K562 (cell line): ENCODE measurements around the gene MBD4. TPM values are rescaled to one million over a fixed set of nuclear protein-coding genes. Genes with fewer than 3 reads are reported as not detected.

ENCODE experiments used
- FOXP1 ChIP-seq: sonication (generic); formaldehyde crosslinking; IDR thresholded peaks from 2 replicates; pipeline ENCODE4 v1.8.0; 2022; ENCODE audit warnings: mild to moderate bottlenecking, missing genetic modification reagents
- HEY1 ChIP-seq: fragments of 250-450 bp; sonication (Bioruptor Pico); IDR thresholded peaks from 2 replicates; pipeline ENCODE4 v1.5.0; 2020; ENCODE audit warnings: mild to moderate bottlenecking, moderate library complexity, borderline replicate concordance
- MCM3 ChIP-seq: fragments of 450-650 bp; IDR thresholded peaks from 2 replicates; pipeline ENCODE4 v1.6.1; 2016
- MITF ChIP-seq: IDR thresholded peaks from 2 replicates; pipeline ENCODE4 v1.6.1; 2014; ENCODE audit warnings: antibody characterized with exemption
- NRF1 ChIP-seq, 2 experiments: fragments of 450-650 bp; IDR thresholded peaks in 1 of 2; conservative IDR thresholded peaks in 1 of 2; 2 replicates each; pipeline ENCODE4 v1.6.1; 2014; ENCODE audit warnings: mild to moderate bottlenecking in 2 of 2
- NUFIP1 ChIP-seq: fragments of 450-650 bp; IDR thresholded peaks from 2 replicates; pipeline ENCODE4 v1.6.1; 2018; ENCODE audit not compliant: partially characterized antibody
- POLR3A ChIP-seq: IDR thresholded peaks from 2 replicates; pipeline ENCODE4 v1.6.1; 2011; ENCODE audit warnings: borderline replicate concordance, mild to moderate bottlenecking, moderate library complexity; ENCODE audit not compliant: insufficient read length, insufficient read depth; ENCODE audit errors: extremely low read depth
- SMAD3 ChIP-seq: fragments of 450-650 bp; formaldehyde crosslinking; conservative IDR thresholded peaks from 2 replicates; pipeline ENCODE4 v1.4.0; 2020; ENCODE audit warnings: mild to moderate bottlenecking
- TRIM25 ChIP-seq: fragments of 450-650 bp; IDR thresholded peaks from 2 replicates; pipeline ENCODE4 v1.7.0; 2016; ENCODE audit warnings: borderline replicate concordance
- ZNF121 ChIP-seq: sonication (generic); formaldehyde crosslinking; conservative IDR thresholded peaks from 2 replicates; pipeline ENCODE4 v1.8.0; 2022; ENCODE audit warnings: missing genetic modification reagents
- polyA plus RNA-seq, 8 experiments: library from polyadenylated mRNA; depleted of rRNA in 4 of 8; stranded (reverse) in 5 of 8; unstranded in 3 of 8; fragments of >200 nt; fragmentation: Nextera tagmentation in 2 of 8; fragmentation: Illumina TruSeq in 1 of 8; extraction: Ambion mirVana in 2 of 8; extraction: Trizol in 1 of 8; gene quantifications; 2 replicates each; pipeline versions ENCODE4 v1.2.1 to v1.2.3, GENCODE V29; 2011 to 2014; ENCODE audit warnings: inconsistent platforms in 1 of 8, missing spikeins in 1 of 8
- total RNA-seq, 7 experiments: library from RNA; depleted of rRNA in 6 of 7; stranded (reverse); fragments of >200 nt in 6 of 7; fragmentation: Illumina TruSeq in 2 of 7; extraction: Trizol in 2 of 7; gene quantifications; 2 replicates each; pipeline versions ENCODE4 v1.2.1 to v1.2.3, GENCODE V29; 2011 to 2021; ENCODE audit warnings: low replicate concordance in 1 of 7
- TF ChIP-seq, protein P1 (sequence below), 2 experiments: fragments of 450-650 bp; conservative IDR thresholded peaks; 2 replicates each; pipeline ENCODE4 v1.6.1; 2017; ENCODE audit warnings: mild to moderate bottlenecking in 2 of 2, moderate library complexity in 2 of 2
- TF ChIP-seq, protein P2 (sequence below): fragments of 250-450 bp; sonication (Bioruptor Pico); IDR thresholded peaks from 2 replicates; pipeline ENCODE4 v1.6.1; 2021; ENCODE audit warnings: mild to moderate bottlenecking
- TF ChIP-seq, protein P3 (sequence below), 2 experiments: fragments of 450-650 bp; formaldehyde crosslinking in 1 of 2; IDR thresholded peaks; 2 replicates each; pipeline versions ENCODE4 v1.4.0 to v1.6.1; 2014 to 2020; ENCODE audit warnings: mild to moderate bottlenecking in 2 of 2, borderline replicate concordance in 1 of 2, low read depth in 1 of 2

MBD4 gene
- total and polyA plus RNA-seq, 9 of the 15 experiments (the other 6 are each of a cell fraction or from before 2014, with no cell fraction given): 13.3 to 63.9 (median 39.0) TPM

DNA sequence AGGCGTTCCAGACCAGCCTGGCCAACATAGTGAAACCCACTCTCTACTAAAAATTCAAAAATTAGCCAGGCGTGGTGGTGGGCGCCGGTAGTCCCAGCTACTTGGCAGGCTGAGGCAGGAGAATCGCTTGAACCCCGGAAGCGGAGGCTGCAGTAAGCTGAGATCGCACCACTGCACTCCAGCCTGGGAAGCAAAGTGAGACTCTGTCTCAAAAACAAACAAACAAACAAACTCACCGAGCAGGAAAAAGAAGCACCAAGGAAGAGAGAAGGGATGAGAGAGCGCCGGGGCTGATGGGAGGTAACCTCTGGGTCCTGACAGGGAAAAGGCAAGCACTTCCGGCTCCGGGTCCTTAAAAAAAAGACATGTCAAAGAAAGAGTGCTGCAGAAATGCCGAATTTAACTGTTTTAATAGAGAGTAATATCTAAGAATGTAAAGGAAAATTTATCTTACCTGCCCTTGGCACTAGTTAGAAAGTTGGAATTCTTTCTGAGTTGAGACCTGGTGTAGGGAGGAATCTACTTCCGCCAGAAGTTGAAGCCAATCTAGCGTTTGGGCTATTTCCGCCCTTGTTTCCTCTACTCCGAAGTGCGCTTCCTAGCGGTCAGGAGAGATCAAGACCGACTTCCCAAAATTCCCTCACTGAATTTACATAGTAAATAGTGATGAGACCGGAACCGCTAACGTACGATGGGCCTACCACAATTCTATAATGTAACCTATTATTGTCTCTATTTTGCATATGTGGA lies 40.4 kb downstream of the MBD4 start (continued):
- TF ChIP-seq, protein P1, sequence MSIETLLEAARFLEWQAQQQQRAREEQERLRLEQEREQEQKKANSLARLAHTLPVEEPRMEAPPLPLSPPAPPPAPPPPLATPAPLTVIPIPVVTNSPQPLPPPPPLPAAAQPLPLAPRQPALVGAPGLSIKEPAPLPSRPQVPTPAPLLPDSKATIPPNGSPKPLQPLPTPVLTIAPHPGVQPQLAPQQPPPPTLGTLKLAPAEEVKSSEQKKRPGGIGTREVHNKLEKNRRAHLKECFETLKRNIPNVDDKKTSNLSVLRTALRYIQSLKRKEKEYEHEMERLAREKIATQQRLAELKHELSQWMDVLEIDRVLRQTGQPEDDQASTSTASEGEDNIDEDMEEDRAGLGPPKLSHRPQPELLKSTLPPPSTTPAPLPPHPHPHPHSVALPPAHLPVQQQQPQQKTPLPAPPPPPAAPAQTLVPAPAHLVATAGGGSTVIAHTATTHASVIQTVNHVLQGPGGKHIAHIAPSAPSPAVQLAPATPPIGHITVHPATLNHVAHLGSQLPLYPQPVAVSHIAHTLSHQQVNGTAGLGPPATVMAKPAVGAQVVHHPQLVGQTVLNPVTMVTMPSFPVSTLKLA (conservative IDR thresholded peaks at IDR 0.05): peak; percentile 65 to 79
- TF ChIP-seq POLR3A (no peak), ZNF121 (no peak), TRIM25 (0 out of 2 replicates have a peak, but pooled peaks have one; percentile 28), MCM3 (no peak), HEY1 (CRISPR knock-in tag) (no peak), FOXP1 (no peak), NRF1 (conservative IDR thresholded peaks at IDR 0.05 in 1 of 2, IDR thresholded peaks at IDR 0.05 in 1 of 2) (no peak), SMAD3 (CRISPR knock-in tag) (no peak), MITF (no peak), NUFIP1 (no peak)
- TF ChIP-seq, protein P2, sequence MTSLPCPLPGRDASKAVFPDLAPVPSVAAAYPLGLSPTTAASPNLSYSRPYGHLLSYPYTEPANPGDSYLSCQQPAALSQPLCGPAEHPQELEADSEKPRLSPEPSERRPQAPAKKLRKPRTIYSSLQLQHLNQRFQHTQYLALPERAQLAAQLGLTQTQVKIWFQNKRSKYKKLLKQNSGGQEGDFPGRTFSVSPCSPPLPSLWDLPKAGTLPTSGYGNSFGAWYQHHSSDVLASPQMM (CRISPR knock-in tag): no peak
- TF ChIP-seq, protein P3, sequence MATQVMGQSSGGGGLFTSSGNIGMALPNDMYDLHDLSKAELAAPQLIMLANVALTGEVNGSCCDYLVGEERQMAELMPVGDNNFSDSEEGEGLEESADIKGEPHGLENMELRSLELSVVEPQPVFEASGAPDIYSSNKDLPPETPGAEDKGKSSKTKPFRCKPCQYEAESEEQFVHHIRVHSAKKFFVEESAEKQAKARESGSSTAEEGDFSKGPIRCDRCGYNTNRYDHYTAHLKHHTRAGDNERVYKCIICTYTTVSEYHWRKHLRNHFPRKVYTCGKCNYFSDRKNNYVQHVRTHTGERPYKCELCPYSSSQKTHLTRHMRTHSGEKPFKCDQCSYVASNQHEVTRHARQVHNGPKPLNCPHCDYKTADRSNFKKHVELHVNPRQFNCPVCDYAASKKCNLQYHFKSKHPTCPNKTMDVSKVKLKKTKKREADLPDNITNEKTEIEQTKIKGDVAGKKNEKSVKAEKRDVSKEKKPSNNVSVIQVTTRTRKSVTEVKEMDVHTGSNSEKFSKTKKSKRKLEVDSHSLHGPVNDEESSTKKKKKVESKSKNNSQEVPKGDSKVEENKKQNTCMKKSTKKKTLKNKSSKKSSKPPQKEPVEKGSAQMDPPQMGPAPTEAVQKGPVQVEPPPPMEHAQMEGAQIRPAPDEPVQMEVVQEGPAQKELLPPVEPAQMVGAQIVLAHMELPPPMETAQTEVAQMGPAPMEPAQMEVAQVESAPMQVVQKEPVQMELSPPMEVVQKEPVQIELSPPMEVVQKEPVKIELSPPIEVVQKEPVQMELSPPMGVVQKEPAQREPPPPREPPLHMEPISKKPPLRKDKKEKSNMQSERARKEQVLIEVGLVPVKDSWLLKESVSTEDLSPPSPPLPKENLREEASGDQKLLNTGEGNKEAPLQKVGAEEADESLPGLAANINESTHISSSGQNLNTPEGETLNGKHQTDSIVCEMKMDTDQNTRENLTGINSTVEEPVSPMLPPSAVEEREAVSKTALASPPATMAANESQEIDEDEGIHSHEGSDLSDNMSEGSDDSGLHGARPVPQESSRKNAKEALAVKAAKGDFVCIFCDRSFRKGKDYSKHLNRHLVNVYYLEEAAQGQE (IDR thresholded peaks at IDR 0.05; ENCODE audit: borderline replicate concordance): no peak; the same call in 1 of the 2 replicates
- TF ChIP-seq, protein P3 (CRISPR knock-in tag; IDR thresholded peaks at IDR 0.05; ENCODE audit: low read depth): no peak
